GM19324 (cell line): Measurements from ENCODE around the gene ZC3H4.
"Not testable (repeated sequence)": the region's sequence is repeated elsewhere in the genome, so short reads cannot be mapped to it uniquely, and the experiment has no call there.

Experiments used
- ATAC-seq: cut with Tn5 transposase; IDR thresholded peaks from one replicate; pipeline ENCODE4 v1.9.1; 2021; ENCODE audit warnings: mild to moderate bottlenecking, moderate library complexity; ENCODE audit not compliant: unreplicated experiment, low FRiP score

The ZC3H4 gene

DNA sequence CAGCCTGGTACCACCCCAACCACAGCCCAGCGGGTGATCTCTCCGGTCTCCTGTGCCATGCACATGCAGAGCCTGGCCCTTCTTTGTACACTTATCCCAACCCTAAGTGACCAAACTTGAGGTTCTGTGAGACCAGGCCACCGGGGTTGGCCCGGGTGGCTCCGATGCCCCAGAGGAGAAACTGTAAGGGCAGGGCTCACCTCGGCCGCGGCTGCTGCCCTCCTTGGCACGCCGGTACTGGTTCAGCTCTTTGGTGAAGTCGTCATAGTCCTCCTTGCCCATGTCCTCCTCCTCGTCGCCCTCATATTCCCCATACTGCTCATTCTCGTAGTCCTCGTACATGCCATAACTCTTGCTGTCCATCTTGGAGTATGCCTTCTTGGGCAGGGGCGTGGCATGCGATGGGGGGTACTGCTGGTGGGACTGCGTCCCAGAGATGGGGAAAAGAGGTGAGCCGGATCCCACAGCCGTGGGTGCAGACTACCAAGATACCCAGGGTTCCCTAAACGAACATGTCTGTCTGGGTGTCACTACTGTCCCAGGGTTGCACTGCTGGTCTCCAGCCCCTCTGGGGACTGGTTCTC lies 23.7 kb downstream of the ZC3H4 start:
- ATAC-seq: no peak

DNA sequence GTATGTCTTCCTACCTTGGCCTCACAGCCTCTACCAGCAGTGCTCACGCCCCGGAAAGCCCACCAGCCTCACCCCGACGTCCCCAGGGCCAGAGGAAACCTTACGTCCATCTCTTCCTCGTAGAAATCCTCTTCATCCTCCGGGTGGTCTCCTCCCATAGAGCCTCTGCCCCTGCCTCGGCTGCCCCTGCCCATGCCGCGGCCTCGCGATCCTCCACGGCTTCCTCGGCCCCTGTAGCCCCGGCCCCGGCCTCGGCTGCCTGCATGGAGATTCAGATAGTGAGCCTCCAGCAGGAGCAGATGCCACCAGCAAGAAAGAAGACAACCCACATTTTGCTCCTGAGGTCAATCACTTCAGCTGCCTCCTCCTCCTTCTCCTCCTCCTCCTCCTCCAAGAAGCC lies 27.3 kb downstream of the ZC3H4 start:
- no peak for ATAC-seq

DNA sequence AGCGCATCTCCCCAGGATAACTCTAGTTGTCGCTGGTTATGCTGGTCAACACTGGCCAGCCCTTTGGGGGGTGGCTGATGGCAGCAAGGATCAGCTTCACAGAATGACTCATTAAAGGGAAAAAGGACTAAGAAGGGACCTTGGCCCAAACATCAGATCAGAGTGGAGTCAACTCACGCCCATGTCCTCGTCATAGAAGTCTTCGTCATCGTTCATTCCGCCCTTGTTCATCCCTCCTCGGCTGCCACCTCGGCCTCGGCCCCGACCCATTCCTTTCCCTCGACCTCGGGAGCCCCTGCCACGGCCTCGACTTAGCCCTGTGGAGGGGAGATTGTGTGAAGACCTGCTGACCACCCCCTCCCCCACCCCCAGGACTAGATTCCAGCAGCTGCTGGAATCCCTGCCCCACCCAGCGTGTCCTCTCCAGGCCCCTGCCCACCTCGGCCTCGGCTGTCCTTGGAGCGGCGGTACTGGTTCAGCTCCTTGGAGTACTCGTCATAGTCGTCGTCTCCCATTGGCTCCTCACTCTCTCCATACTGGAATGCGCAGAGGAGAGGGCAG lies 28.6 kb downstream of the ZC3H4 start:
- ATAC-seq: no peak

DNA sequence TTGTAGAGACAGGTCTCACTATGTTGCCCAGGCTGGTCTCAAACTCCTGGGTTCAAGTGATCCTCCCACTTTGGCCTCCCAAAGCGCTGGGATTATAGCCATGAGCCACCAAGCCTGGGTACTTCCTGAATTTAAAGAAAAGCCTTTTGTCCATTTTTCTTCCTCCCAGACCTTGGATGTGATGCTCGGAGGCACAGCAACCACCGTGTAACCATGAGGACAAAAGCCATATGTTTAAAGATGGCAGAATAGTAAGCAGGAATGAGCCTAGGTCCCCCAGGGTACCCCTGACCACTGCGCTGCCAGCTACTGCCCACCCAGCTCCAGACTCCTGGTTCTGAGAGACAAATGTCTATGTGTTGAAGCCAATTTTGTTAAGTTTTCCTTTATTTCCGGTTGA lies 31.1 kb downstream of the ZC3H4 start:
- ATAC-seq: no peak

DNA sequence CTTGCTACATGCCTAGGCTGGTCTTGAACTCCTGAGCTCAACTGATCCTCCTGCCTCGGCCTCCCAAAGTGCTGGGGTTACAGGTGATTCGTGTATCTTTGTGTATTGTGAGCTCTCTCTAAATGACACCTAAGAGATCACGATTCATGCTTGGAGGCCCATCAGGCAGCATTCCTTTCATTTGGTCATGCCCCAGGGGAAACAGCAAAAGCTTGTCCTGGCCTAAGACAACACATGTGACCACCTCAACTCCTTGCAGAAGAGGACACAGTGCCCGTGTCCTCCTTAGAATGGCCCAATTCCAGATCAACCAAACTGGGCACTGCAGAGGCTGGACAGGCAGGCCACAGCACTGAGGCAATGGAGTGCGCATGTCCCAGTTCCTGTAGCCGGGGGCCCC lies 32.5 kb downstream of the ZC3H4 start:
- ATAC-seq: no peak

DNA sequence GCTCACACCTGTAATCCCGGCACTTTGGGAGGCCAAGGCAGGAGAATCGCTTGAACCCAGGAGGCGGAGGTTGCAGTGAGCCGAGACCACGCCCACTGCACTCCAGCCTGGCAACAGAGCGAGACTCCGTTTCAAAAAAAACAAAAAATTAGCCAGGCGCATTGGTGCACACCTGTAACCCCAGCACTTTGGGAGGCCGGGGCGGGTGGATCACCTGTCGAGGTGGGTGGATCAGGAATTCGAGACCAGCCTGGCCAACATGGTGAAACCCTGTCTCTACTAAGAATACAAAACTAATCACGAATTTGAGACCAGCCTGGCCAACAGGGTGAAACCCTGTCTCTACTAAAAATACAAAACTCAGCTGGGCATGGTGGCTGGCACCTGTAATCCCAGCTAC lies 35.2 kb downstream of the ZC3H4 start:
- not testable (repeated sequence) for ATAC-seq

DNA sequence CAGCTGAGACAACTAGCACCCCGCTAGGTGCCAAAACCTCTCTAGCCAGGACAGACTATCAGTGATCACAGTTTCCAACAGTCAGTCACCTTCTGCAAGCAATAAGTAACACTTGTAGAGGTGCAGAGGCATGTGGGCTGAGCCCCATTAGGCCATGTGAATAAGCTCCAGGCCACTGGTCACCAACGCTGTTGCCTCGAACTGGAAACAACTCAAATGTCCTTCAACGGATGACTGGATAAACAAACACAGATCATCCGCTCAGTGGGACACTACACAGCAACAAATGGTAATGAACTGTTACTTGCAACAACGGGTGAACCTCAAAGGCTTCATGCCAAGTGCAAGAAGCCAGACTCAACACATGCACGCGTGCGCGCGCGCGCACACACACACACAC lies 37.6 kb downstream of the ZC3H4 start:
- ATAC-seq: no peak

DNA sequence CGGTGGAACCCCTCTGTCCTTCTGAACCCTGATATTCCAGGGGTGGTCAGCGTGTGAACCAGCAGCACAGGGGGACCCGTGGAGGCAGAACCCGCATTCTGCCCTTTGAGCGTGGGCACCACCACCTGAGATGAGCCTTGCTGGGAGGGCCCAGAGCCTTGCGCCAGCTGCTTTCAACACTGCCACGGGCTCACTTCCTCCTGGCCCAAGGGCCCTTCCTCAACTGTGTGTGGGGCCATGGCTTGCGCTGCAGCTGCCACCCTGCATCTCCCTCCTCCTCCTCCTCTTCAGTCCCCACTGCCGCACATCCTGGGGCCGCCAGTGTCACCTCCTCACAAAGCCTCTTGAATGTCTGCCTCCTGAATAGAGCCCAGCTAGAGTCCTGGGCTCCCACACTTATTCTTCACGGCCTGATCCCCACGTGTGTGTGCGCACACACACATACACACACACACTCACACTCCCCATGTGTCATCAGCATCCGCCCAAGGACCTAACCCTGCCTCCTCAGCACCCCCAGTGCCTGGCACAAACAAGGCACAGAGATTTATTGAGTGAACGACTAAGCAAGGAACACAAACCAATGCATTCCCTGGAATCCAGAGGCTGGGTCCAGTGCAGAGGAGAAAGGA lies 38.3 kb downstream of the ZC3H4 start:
- no peak for ATAC-seq

DNA sequence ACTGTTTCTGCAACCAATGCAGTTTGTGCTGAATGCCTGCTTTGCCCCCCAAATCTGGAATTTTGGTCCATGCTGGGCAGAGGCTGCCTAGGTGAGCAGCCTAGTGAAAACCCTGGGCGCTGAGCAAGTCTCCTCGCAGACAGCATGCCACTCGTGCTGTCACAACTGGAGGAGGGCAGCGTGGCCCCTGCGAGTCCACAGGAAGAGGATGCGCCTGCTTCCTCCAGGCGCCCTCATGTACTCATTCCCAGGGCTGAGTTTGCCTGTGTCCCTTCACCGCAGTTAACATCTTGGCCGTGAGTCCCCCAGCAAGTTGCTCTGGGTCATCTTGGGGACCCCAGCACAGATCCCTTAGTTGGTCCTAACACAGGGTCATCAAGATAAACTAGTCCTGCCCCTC lies 39.0 kb downstream of the ZC3H4 start:
- ATAC-seq: no peak

DNA sequence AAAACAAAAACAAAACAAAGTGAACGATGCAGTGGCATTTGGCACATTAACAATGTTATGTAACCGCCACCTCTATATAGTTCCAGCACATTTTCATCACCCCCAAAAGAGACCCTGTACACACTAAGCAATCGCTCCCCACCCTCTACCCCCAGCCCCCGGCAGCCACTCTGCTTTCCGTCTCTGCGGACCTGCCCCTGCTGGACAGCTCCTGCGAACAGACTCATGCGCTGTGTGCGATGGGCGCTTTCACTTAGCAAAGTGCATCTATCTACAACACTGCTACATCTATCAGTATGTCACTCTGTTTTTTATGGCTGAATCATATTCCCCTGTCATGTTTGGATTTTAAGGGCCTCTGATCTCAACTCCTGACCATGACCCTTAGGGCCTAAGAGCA lies 40.0 kb downstream of the ZC3H4 start:
- no peak for ATAC-seq

DNA sequence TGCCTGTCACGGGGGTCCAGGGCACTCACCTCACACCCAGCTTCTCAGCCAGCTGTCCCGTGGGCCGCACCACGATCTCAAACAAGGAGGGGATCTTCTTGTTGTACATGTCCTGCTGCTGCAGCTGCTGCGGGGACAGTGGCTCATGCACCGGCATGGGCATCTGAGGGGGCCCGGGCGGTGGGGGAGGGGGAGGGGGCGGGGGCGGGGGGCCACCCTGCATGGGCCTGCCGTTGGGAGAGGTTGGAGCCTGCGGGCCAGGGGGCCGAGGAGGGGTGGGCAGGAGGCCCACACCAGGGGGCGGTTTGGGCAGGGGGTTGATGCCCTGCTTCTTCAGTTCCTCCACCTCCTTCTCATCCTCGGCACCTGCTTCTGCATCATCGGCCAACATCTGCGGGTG lies 41.3 kb downstream of the ZC3H4 start:
- ATAC-seq: no peak

DNA sequence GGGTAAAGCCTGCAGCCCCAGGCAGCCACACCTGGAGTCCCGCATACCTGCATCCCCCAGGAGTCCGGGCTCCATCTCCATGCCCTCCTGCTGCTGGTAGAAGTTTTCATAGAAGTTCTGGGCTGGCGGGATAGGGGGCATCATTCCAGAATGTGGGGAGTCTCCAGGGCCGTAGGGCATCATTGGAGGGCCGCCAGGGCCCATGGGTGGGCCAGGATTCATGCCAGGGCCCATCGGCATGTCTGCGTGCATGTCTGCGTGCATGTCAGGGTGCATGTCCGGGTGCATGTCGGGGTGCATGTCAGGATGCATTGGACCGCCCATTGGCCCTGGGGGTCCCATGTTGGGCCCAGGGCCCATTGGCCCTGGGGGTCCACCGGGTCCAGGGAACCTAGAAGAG lies 41.8 kb downstream of the ZC3H4 start:
- no peak for ATAC-seq

DNA sequence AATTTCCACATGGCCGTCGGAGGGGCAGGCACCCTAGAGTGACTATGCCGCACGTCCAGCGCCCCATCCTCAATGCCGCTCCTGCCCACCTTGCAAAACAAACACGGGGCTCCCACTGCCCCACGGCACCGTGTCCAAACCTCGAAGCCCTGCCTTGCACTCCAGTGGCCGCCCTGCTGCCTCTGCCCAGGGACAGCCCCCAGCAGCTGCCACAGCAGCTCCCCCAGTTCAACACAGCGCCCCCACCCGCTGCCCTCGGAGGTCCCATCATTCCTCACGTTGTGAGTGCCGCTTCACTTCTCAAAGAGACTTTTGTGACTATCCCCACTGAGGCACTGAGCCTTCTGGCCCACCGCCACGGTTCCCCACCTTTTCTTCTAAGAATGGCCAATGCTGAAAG lies 42.8 kb downstream of the ZC3H4 start:
- ATAC-seq: no peak

DNA sequence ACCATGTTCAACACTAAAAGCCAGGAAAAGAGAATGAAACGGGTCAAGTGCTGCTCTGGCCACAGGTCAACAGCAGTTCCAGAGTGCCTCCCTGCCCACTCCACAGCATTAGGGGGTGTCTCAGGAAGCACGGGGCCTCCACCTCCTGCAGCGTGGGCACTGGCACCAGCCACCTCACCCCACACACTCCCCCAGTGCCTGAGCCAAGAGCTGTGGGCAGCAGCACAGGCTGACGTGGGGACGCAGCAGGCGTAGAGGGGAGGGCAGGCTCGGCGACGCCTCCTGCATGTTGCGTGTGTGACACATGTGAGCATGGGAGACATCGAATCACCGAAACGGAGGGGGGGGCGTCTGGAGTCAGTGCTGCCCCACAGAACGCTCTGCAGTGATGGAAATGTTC lies 43.8 kb downstream of the ZC3H4 start:
- ATAC-seq: no peak

DNA sequence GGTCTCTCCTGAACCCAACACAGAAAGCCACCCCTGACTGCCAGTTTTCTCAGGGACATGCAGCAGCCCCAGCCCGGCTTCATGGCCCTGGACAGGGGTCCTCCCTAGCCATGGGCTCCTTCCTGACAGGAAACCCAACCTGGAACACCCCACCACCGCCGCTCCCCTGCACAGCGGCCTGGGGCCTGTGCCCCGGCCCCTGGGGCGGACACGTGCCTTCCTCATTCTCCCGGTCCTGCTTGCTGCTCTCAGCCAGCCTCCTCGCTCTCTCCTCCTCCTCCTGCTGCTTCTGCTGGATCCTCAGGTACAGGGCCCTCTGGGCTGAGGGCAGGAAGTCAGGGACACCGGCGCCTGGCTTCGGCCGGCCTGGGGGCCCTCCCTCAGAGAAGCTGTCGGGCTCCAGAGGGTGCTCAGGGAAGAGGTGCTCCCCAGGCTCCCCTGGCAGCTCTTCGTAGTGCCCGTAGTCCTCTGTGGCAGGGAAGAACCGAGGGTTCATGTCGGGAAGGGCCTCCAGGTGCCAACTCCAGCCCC lies 44.6 kb downstream of the ZC3H4 start:
- no peak for ATAC-seq

DNA sequence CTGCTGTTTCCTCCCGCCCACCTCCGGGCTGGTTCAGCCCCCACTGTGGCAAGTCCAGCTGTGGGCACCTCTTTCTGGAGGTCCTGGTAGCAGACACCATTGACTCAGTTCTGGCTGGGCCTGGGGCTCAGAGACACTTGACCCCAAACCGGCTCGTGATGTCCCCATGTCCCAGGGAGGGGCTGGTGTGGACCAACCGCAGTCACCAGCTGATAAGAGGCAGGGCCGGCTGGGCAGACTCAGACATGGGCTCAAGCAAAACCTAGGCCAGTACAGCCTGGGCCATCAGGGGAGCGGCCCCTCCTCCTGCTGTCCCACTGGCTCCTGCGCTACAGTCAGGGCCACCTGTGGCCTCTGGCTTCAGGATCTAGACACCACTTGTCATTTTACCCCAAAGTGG lies 45.3 kb downstream of the ZC3H4 start:
- no peak for ATAC-seq

DNA sequence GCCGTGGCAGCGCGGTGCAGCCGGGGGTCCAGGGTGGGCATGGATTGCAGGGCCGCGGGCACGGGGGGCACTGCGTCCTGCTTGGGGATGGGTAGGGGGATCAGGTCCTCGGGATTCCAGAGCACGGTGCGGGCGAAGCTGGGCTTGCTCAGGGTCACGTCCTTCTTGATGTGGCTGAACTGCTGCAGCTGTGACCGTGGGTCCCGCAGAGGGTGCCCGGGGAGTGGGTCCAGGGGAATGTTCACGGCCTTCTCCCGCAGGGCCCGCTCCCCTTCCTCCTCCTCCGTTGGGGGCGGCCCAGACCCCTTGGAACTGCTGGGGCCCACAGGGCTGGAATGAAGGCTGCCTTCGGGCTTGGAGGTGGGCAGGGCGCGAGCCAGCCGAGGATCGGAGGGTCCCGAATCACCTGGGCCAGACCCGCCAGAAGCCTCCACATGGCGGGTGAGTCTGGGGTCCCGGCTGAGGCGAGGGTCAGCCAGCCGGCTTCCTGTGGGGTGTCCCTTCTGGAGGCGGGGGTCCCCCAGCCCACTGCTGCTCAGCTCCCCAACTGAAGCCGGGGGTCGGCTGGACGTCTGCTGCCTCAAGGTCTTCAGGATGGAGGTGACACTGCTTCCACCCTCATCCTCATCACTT lies 46.2 kb downstream of the ZC3H4 start:
- no peak for ATAC-seq

DNA sequence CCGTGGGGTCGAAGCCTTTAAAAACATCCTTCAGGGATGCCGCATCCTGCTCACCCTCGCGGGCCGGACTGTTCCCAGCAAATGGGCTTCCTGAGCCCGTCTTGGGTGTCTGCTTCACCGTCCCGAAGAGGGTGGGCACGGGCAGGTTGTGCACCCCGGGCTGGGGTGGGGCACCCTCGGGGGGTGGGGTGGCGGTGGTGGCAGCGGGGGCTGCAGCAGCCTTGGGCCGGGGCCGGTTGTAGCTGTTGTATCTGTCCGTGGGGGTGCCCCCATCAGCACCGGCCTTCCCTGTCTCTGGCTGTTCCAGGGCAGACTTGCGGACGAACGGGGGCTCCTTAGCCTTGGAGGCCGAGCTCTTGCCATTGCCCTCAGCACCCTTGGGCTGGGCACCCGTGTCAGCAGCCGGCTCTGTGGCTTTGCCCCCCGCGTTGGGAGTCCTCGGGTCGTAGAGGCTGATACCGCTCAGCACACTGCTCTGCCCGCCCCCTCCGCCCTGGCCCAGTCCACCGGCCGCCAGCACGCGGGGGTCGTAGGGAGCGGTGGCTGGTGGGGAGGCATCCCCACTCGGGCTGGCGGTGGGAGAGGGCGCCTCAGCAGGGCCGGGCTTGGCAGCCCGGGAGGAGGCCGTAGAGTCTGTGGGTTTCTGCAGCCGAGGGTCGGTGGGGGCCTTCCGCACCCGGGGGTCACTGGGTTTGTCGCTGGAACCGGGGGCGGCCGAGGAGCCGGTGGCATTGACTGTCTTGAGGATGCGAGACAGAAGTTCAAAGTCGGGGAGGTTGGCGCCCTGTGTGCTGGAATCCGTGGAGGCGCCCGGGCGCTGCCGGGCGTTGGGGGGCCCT lies 47.0 kb downstream of the ZC3H4 start:
- no peak for ATAC-seq

DNA sequence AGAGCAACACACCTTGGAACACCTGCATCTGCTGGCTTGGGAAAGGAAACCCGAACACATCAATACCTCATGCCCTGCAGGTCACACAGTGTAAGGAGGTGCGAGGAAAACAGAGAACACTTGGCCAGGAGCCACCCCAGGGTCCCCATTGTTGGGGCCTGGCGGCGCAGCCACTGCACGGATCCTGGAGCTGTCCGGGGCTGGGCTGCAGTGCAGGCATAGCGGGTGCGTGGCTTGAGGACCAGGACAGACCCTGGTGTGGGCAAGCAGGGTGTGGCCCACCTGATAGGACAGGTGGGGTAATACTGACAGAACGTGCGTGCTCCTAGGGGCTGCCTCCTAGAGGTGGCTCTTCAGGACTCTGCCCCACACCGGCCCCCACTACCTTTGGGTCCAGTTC lies 48.3 kb downstream of the ZC3H4 start:
- ATAC-seq: no peak

DNA sequence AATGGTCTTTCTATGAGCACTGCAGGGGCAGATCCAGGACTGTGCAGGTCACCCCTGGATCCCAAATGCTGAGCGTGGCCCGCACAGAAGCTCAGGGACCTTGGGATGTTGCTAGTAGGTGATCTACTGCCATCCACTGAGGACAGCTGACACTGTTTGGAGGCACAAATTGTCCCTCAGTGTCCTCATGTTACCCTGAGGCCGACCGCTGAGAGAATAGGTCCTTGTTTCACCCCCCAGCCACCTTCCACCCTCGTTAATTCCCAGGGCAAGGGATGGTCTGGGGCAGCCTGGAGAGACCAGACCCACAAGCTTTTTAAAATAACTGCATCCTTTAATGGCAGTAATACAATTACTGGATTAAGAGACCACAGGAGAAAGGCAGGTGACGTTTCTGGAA lies 49.7 kb downstream of the ZC3H4 start:
- no peak for ATAC-seq

DNA sequence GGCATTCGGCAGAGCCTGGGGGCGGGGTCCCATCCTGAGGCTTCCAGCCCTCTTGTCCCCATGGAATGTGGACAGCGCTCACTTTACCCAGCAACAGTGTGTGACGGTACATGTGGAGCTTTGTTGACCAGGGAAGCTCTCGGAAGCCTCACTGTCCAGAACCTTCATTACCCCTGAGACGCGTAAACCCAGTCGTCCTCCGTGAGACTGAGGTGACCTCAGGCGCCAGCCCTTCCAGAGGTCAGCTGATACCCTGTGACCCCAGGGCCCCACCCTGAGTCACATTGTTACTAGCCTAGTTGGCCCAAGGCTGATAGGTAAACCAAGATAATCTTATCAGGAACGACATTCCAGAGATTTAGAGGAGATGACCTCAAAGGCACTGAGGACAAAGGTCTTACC lies 55.0 kb downstream of the ZC3H4 start:
- ATAC-seq: no peak
